Smooth muscle cell (in vitro differentiated cells): ENCODE data around the gene ITSN2. TPM values are rescaled to one million over a fixed set of nuclear protein-coding genes. Genes with fewer than 3 reads are reported as not detected.

Experiments used
- DNase-seq: peaks from one replicate; lab custom pipeline; 2025; ENCODE audit not compliant: unreplicated experiment; lab: John Stamatoyannopoulos, UW
- H2AFZ ChIP-seq: fragments of 200-600 bp; sonication (generic); 2 replicates; pipeline ENCODE4 v1.6.0; 2016; ENCODE audit warnings: antibody characterized with exemption, low read depth, mild to moderate bottlenecking
- H3F3A ChIP-seq: fragments of 200-600 bp; sonication (generic); 2 replicates; pipeline ENCODE4 v1.6.0; 2017; ENCODE audit warnings: antibody characterized with exemption, low read depth
- H3K27ac ChIP-seq: fragments of 200-600 bp; sonication (generic); 2 replicates; pipeline ENCODE4 v1.5.1; 2016; ENCODE audit warnings: low read depth, mild to moderate bottlenecking
- H3K27me3 ChIP-seq: fragments of 200-600 bp; sonication (generic); 2 replicates; pipeline ENCODE4 v1.6.1; 2016; ENCODE audit warnings: low read depth, mild to moderate bottlenecking
- H3K36me3 ChIP-seq: fragments of 200-600 bp; sonication (generic); 2 replicates; pipeline ENCODE4 v1.5.1; 2016; ENCODE audit warnings: low read depth
- H3K4me1 ChIP-seq: fragments of 200-600 bp; sonication (generic); 2 replicates; pipeline ENCODE4 v1.5.1; 2016; ENCODE audit warnings: low read depth
- H3K4me2 ChIP-seq: fragments of 200-600 bp; sonication (generic); 2 replicates; pipeline ENCODE4 v1.6.0; 2016; ENCODE audit warnings: mild to moderate bottlenecking
- H3K4me3 ChIP-seq: fragments of 200-600 bp; sonication (generic); 2 replicates; pipeline ENCODE4 v1.5.1; 2016; ENCODE audit warnings: mild to moderate bottlenecking
- H3K79me2 ChIP-seq: fragments of 200-600 bp; sonication (generic); 2 replicates; pipeline ENCODE4 v1.6.0; 2016; ENCODE audit warnings: low read depth, mild to moderate bottlenecking
- H3K9ac ChIP-seq: fragments of 200-600 bp; sonication (generic); 2 replicates; pipeline ENCODE4 v1.6.0; 2016; ENCODE audit warnings: low read depth
- H3K9me3 ChIP-seq: fragments of 200-600 bp; sonication (generic); replicated peaks from 2 replicates; pipeline ENCODE4 v1.5.1; 2016; ENCODE audit warnings: low read depth
- H4K20me1 ChIP-seq: fragments of 200-600 bp; sonication (generic); 2 replicates; pipeline ENCODE4 v1.6.0; 2016; ENCODE audit warnings: low read depth
- CTCF ChIP-seq: fragments of 200-600 bp; sonication (generic); IDR thresholded peaks from 2 replicates; pipeline ENCODE4 v1.5.1; 2017; ENCODE audit warnings: borderline replicate concordance, mild to moderate bottlenecking, antibody characterized with exemption; ENCODE audit not compliant: insufficient read depth, poor library complexity, severe bottlenecking
- WGBS: methylation state at CpG from one replicate; pipeline ENCODE4 v1.1.7; 2016; ENCODE audit warnings: low lambda C conversion rate; 5-methylcytosine and 5-hydroxymethylcytosine counted together
- polyA plus RNA-seq: library from polyadenylated mRNA; unstranded; fragments of >200 nt; fragmentation: Nextera tagmentation; extraction: Ambion mirVana; gene quantifications from 2 replicates; pipeline ENCODE4 v1.2.1, GENCODE V29; 2016
- total RNA-seq: library from RNA; depleted of rRNA; stranded (reverse); fragments of >200 nt; gene quantifications from 2 replicates; pipeline ENCODE4 v1.2.3, GENCODE V29; 2014

Gene ITSN2
- total and polyA plus RNA-seq, 2 experiments from 2014 or later: 8.5 to 19.6 TPM

GRCh38 chr2:24297663-24298062, 62.7 kb downstream of the ITSN2 start:
- Histone ChIP-seq H3K27me3 (no peaks in the 10 kb centered on the region), H3K9ac (no peak overlapping the region), H3K4me2 (no peak overlapping the region), H4K20me1 (no peaks in the 10 kb centered on the region), H3K4me3 (no peak overlapping the region), H3K4me1 (no peaks in the 10 kb centered on the region), H3F3A (no peaks in the 10 kb centered on the region), H3K79me2 (no peaks in the 10 kb centered on the region), H3K36me3 (peaks cover 23% of the 10 kb centered on the region), H3K9me3 (no peaks in the 10 kb centered on the region), H3K27ac (no peak overlapping the region), H2AFZ (no peak overlapping the region)
- DNase-seq: no peak
- no peak for TF ChIP-seq CTCF
- WGBS: 100% methylated on average over 4 of the region's 4 CpGs

GRCh38 chr2:24287171-24287570, 73.2 kb downstream of the ITSN2 start:
- no peak for DNase-seq
- H3F3A ChIP-seq: no peaks in the 10 kb centered on the region
- no peak overlapping the region for H3K27ac ChIP-seq
- TF ChIP-seq CTCF: no peak
- H3K9me3 ChIP-seq: no peaks in the 10 kb centered on the region
- H3K9ac ChIP-seq: no peak overlapping the region
- no peaks in the 10 kb centered on the region for H3K27me3 ChIP-seq
- H3K4me3 ChIP-seq: no peak overlapping the region
- H4K20me1 ChIP-seq: no peaks in the 10 kb centered on the region
- no peaks in the 10 kb centered on the region for H3K36me3 ChIP-seq
- H2AFZ ChIP-seq: no peak overlapping the region
- H3K4me2 ChIP-seq: no peak overlapping the region
- H3K4me1 ChIP-seq: no peaks in the 10 kb centered on the region
- 96% methylated on average over 1 of the region's 1 CpG for WGBS
- H3K79me2 ChIP-seq: no peaks in the 10 kb centered on the region

- Histone ChIP-seq H3K9ac (no peak overlapping the region), H4K20me1 (no peaks in the 10 kb centered on the region), H3K27me3 (no peaks in the 10 kb centered on the region), H3K4me1 (no peaks in the 10 kb centered on the region), H3K4me2 (no peak overlapping the region), H3F3A (no peaks in the 10 kb centered on the region), H3K4me3 (no peak overlapping the region), H3K9me3 (no peaks in the 10 kb centered on the region), H3K27ac (no peak overlapping the region), H3K79me2 (no peaks in the 10 kb centered on the region), H2AFZ (no peak overlapping the region), H3K36me3 (no peaks in the 10 kb centered on the region)
- no peak for DNase-seq
- TF ChIP-seq CTCF: no peak
- 93% methylated on average over 2 of the region's 2 CpGs for WGBS
Measured at GRCh38 chr2:24285484-24286152, 74.7 kb downstream of the ITSN2 start.

- Histone ChIP-seq H3K4me2 (no peak overlapping the region), H3K9me3 (no peaks in the 10 kb centered on the region), H3K4me3 (no peak overlapping the region), H3F3A (no peaks in the 10 kb centered on the region), H3K36me3 (peaks cover under 1% of the 10 kb centered on the region), H3K4me1 (peaks cover 5% of the 10 kb centered on the region), H4K20me1 (no peaks in the 10 kb centered on the region), H2AFZ (no peak overlapping the region), H3K79me2 (no peaks in the 10 kb centered on the region), H3K9ac (no peak overlapping the region), H3K27ac (no peak overlapping the region), H3K27me3 (no peaks in the 10 kb centered on the region)
- WGBS: 99% methylated on average over 2 of the region's 2 CpGs
- no peak for DNase-seq
- TF ChIP-seq CTCF: no peak
Measured at GRCh38 chr2:24280645-24281044, 79.7 kb downstream of the ITSN2 start.
